ENCODE measurements around the gene TLCD4.
"Not testable (repeated sequence)": the region's sequence is repeated elsewhere in the genome, so short reads cannot be mapped to it uniquely, and the experiment has no call there.

The TLCD4 gene

DNA sequence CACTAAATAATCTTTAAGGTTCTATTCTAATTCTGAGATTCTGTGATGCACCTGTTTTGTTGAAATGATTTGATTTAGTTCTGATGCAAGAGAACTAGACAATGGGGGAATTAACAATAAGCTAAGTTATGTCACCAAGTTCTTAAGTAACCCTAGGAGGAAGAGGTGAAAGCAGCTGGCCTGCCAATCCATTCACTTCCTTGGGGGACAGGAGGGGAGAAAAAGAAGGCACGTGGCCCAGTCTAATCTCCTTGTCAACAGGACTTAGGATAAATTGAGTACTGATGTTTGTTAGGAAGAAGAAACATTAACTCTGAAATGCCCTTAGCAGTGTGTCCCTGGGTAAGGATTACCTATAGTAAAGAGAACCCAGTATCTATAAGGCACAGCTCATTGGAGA is 36.9 kb downstream of the TLCD4 start:
- DNase-seq (ENCODE audit: low read depth) = no peak

DNA sequence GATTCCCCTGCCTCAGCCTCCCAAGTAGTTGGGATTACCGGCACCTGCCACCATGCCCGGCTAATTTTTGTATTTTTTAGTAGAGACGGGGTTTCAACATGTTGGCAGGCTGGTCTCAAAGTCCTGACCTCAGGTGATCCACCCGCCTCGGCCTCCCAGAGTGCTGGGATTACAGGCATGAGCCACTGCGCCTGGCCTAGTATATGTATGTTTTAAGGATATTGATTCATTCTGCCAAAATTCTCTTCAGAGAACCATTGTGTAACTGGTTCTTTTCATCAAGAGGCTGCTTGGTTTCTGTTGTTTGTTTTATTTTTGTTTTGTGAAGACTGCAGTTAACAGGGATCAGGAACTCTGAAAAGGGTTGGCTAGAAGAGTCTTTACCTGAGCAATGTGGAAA is 48.4 kb downstream of the TLCD4 start:
- DNase-seq (ENCODE audit: low read depth) = not testable (repeated sequence)

Data from CMK (cell line).